Right ventricle myocardium superior (tissue), 1 donor: ENCODE measurements around the gene GALNT15. TPM values are rescaled to one million over a fixed set of nuclear protein-coding genes. Genes with fewer than 3 reads are reported as not detected.

Source experiments
- ATAC-seq: fragments of 200-7000 bp; cut with Tn5 transposase; one replicate; pipeline ENCODE4 v1.9.1; 2020; ENCODE audit warnings: mild to moderate bottlenecking; ENCODE audit not compliant: poor library complexity
- DNase-seq: peaks from one replicate; pipeline ENCODE4 v3.0.0-alpha.2; 2020
- intact Hi-C: fragments of 100-400 bp; cut with DNase I; formaldehyde crosslinking; loops from one replicate; pipeline ENCODE4 v1.11.2; 2022
- total RNA-seq: library from RNA; stranded (reverse); fragmentation: NEBNext Ultra II Directional; extraction: Animal tissue kit (Norgen Biotek cat#: 25700); gene quantifications from one replicate; pipeline ENCODE4 v1.2.1, GENCODE V29; 2021
- donor health status: DM: no; HTN: yes; CAD: no; lungs with severe emphysema.

Gene GALNT15
- total RNA-seq, 1 donor from 2014 or later = 7.2 TPM

- intact Hi-C loops = no loop called here
- DNase-seq = no peak
- no peak for ATAC-seq
Measured at GRCh38 chr3:16148213-16148612, 26.3 kb upstream of the GALNT15 start.

GRCh38 chr3:16148783-16149182, 25.7 kb upstream of the GALNT15 start:
- ATAC-seq = peak; percentile 79
- intact Hi-C loops = no loop called here
- DNase-seq = peak; percentile 65

- ATAC-seq = no peak
- intact Hi-C loops = no loop called here
Measured at GRCh38 chr3:16150285-16150684, 24.2 kb upstream of the GALNT15 start.

GRCh38 chr3:16151109-16151508, 23.4 kb upstream of the GALNT15 start:
- intact Hi-C loops = no loop called here

More at GRCh38 chr3:16150285-16150684, 24.2 kb upstream of the GALNT15 start:
- no peak for DNase-seq

GRCh38 chr3:16168211-16168610, 6.3 kb upstream of the GALNT15 start:
- ATAC-seq (no peak), DNase-seq (no peak)
- intact Hi-C loops = no loop called here

More at GRCh38 chr3:16151109-16151508, 23.4 kb upstream of the GALNT15 start:
- ATAC-seq (peak; percentile 77), DNase-seq (peak; percentile 87)

- intact Hi-C loops = loop anchor here (2.0 to 5.0 kb wide), 2 partner anchors 68 to 104 kb away; no protein-coding TSS in a partner anchor
- ATAC-seq = no peak
- DNase-seq = no peak
Measured at GRCh38 chr3:16171009-16171408, 3.5 kb upstream of the GALNT15 start.

- intact Hi-C loops = loop anchor here (2.0 to 5.0 kb wide), 2 partner anchors 67 to 105 kb away; no protein-coding TSS in a partner anchor
- DNase-seq (no peak), ATAC-seq (no peak)
Measured at GRCh38 chr3:16171825-16172224, 2.7 kb upstream of the GALNT15 start.

- ATAC-seq (no peak), DNase-seq (no peak)
- intact Hi-C loops = loop anchor here (5.0 kb wide), 1 partner anchor 106 kb away; no protein-coding TSS in a partner anchor
Measured at GRCh38 chr3:16173283-16174025, 1.0 kb upstream of the GALNT15 start.

- ATAC-seq (no peak), DNase-seq (no peak)
- intact Hi-C loops = loop anchor here (5.0 kb wide), 1 partner anchor 107 kb away; no protein-coding TSS in a partner anchor
Measured at GRCh38 chr3:16174026-16174355, 489 bp upstream of the GALNT15 start.

- intact Hi-C loops = loop anchor here (5.0 kb wide), 2 partner anchors 108 to 358 kb away; no protein-coding TSS in a partner anchor
- DNase-seq = no peak
- ATAC-seq = no peak
Measured at GRCh38 chr3:16174976-16175901, 759 bp downstream of the GALNT15 start.

- intact Hi-C loops = loop anchor here (2.0 to 5.0 kb wide), 2 partner anchors 126 to 359 kb away; no protein-coding TSS in a partner anchor
- no peak for DNase-seq
- ATAC-seq = no peak
Measured at GRCh38 chr3:16176391-16177030, 2.0 kb downstream of the GALNT15 start.

GRCh38 chr3:16177382-16177781, 2.9 kb downstream of the GALNT15 start:
- no peak for ATAC-seq
- DNase-seq = no peak
- intact Hi-C loops = loop anchor here (2.0 to 5.0 kb wide), 2 partner anchors 127 to 360 kb away; no protein-coding TSS in a partner anchor

GRCh38 chr3:16177962-16178627, 3.6 kb downstream of the GALNT15 start:
- DNase-seq (peak; percentile 91), ATAC-seq (peak; percentile 79)
- intact Hi-C loops = loop anchor here (2.0 to 5.0 kb wide), 2 partner anchors 127 to 361 kb away; no protein-coding TSS in a partner anchor

GRCh38 chr3:16178628-16178988, 4.1 kb downstream of the GALNT15 start:
- no peak for ATAC-seq
- no peak for DNase-seq
- intact Hi-C loops = loop anchor here (5.0 kb wide), 1 partner anchor 361 kb away; no protein-coding TSS in a partner anchor

GRCh38 chr3:16179261-16179660, 4.8 kb downstream of the GALNT15 start:
- intact Hi-C loops = loop anchor here (5.0 kb wide), 1 partner anchor 362 kb away; no protein-coding TSS in a partner anchor

GRCh38 chr3:16179771-16180736, 5.6 kb downstream of the GALNT15 start:
- intact Hi-C loops = loop anchor here (5.0 kb wide), 1 partner anchor 363 kb away; no protein-coding TSS in a partner anchor
- ATAC-seq (no peak), DNase-seq (no peak)

More at GRCh38 chr3:16179261-16179660, 4.8 kb downstream of the GALNT15 start:
- ATAC-seq (no peak), DNase-seq (no peak)

- ATAC-seq = no peak
- intact Hi-C loops = no loop called here
- DNase-seq = no peak
Measured at GRCh38 chr3:16180737-16181134, 6.3 kb downstream of the GALNT15 start.
